ENCODE measurements around the gene THADA.
A peak's percentile ranks its signal among the peaks of the same experiment; 100 is the strongest.
"Not testable (repeated sequence)": the region's sequence is repeated elsewhere in the genome, so short reads cannot be mapped to it uniquely, and the experiment has no call there.

THADA gene

DNA sequence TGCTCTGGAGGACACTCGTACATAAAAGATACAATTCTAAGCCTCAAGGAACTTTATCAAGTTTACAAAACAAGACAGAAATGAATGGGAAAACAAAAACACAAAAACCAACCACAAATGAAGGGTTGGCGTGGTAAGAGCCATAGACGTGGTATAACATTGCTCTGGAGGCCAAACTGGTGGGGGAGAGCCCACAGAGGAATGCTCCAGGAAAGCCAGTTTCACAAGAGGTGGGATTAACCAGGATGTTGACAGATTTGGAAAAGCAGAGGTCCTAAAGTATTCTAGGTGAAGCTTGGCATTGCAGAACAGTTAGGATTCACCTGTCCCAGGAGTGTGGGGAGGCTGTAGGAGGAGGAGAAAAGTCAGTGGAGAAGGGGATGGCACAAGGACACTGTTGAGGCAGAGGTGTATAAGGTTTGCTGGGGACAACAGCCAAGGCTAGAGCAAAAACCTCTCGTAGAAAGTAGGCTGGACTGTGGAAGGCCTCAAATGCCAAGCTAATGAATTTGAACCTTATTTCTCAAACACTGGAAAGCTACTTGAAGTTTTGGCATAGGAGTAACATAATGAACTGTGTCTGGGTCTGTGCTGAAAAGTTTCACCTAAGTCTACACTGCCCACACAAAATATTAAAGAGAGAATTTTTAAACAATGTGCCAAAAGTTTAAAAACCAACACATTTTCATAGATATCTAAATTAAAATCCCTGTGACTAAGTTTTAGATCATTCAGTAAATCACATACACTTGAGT lies 135.1 kb downstream of the THADA start:
- DNase-seq = peak in 1 of 3 experiments; percentile 27

DNA sequence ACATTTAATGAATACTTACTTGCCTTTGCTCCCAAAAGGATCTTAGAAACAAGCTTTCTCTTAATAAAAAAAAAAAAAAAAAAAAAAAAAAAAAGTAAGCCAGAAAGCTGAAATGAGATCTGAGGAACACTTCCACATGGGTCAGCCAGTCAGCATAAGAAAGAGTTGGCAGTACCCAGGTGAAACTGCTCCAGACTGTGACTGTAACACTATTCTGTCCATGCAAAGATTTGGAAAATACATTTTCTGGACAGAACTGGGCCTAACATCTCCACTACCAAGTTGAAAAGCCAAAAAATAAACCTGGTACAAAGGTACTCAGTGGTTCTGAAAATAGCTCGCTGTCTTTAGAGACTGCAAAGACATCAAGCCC lies 135.7 kb downstream of the THADA start:
- DNase-seq = no peak

DNA sequence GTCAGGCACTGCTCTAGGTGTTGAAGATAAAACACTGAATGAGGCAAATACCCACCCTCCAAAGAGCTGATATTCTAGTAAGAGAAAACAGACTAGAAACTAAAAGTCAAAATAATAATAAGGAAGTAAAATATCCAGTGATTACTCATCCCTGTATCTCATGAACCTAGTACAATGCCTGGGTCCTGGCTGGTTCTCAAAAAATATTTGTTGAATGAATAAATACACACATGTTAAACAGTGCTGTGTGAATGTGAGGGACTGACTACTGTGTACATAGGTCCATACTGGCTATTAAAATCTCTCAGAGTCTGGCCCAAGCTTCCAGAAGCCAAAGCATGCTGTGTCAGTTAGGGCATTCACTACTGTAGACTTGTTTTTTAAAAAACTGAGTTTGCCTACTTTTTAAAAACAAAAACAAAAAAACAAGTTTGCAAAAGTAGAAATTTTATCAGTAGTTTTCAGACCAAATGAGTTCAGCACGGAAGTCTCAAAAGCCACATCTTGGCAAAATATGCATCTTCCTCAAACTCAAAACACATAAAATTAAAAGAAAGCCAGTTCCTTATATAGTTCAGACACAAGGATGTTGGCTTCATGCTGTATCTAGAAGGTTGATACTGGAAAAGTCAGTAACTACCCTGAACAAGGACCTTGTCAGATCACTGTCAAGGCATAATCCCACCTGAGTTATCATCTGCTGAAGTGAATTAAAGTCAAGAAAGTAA lies 136.2 kb downstream of the THADA start:
- no peak for DNase-seq

- DNase-seq = no peak
Observed at GRCh38 chr2:43458014-43458628, 137.7 kb downstream of the THADA start.

- DNase-seq = no peak
Observed at GRCh38 chr2:43455731-43456642, 139.9 kb downstream of the THADA start.

DNA sequence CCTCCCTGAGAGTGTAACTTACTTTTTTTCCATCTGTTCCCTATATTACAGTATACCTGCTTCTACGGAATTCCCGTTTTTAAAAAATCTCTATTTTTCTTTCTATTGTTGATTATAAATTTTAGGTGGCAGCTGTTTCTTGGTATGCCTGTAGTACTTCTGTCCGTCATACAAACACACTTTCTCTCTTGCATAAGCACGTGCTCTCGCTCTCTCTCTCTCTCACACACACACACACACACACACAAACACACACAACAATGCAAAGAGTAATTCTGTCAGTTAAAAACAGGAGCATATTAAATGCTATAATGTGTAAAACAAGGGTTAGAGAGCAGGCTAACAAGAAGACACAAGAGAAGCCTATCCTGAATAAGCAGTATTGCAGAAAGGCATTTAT lies 140.5 kb downstream of the THADA start:
- no peak for DNase-seq

DNA sequence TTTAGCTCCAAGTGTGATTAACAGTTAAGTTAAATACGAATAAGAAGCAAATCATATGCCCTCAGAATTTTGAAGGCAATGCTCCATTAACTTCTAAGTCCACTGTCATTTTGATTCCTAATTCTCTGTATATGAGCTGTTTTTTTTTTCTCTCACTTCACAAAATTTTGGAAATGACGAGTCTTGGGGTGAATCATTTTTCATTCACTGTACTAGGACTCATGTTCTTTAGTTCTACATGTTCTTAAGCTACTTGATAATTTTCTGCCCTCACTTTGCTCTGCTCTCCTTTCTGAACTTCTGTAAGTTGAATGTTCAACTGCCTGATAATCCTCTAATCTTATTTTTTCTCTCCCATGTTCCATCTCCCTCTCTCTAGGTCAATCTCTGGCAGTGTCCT lies 141.0 kb downstream of the THADA start:
- DNase-seq = no peak

- DNase-seq = no peak
Observed at GRCh38 chr2:43453179-43454170, 142.4 kb downstream of the THADA start.

DNA sequence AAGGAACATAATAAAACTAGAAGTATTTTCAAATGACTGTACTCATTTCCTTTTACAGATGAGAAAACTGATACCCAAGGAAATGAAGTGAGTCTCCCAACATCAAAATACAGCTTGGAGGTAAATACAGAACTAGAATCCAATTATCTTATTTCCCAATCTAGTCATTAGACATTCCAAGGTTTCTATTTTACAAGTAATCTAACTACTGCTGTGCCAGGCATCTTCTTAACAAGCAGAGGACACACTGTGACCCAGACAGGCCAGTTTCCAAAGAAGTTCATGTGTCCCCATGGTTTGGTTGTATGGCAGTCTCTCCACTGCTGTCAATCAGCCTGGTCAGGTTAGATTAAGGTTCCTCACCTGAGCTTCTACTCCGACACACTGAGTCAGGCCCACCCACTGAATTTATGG lies 143.5 kb downstream of the THADA start:
- DNase-seq = no peak

DNA sequence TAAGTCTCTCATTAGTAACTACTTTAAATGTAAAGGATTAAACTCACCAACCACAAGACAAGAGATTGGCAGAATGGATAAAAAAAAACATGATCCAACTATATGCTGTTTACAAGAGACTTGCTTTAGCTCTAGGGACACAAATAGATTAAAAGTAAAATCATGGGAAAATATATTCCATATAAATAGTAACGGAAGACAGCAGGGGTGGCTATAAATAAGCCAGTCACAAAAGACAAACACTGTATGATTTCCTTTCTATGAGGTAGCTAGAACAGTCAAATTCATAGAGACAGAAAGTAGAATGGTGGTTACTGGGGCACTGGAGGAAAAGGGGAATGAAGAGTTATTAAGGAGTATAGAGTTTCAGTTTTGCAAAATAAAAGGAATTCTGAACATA lies 145.2 kb downstream of the THADA start:
- no peak for DNase-seq

- DNase-seq = no peak
Observed at GRCh38 chr2:43448822-43449110, 147.1 kb downstream of the THADA start.

DNA sequence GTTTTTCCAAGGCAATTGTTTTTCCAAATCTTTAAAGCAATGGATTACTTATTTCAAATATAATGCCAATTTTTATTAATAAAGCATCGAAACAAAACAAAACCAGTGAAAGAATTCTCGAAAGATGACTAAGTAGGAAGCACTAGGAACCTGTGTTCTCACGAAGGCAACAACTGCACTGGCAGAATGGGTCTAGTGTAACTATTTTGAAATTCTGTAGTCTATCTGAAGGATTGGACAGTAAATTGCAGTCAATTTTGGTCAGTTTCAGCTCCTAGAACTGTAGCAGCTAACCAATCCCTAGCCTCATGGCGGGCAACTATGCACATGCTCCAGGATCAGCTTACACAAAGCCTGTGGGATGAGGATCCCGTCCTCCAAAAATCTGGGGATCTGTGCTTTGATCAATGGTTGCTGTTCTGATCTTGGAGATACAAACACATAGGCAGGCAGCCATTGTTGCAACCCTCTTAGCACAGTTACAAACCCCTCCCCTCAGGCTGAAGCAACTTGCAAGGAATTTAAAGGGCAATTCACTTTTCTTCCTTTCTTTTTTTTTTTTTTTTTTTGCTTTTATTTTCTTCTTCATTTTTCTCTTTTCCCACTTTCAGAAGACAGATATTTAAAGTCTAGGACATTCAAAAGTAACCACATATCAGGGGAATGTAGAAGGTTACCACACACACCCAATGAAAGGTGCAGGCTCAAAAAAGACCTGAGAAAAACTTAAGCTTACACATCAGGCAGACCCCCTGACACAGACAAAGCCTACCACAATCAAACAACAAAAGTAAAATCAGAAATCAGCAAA lies 147.6 kb downstream of the THADA start:
- no peak for DNase-seq

DNA sequence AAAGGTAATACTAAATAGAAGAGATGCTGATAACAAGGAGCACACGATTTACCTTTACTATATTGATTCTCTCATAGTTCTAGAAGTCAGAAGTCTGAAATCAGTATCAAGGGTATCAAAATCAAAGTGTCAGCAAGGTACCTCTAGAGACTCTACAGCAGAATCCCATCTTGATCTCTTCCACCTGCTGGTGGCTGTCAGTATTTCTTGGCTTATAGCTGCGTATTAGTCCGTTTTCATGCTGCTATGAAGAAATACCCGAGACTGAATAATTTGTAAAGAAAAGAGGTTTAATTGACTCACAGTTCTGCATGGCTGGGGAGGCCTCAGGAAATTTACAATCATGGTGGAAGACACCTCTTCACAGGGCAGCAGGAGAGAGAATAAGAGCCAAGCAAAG lies 149.1 kb downstream of the THADA start:
- DNase-seq = not testable (repeated sequence)

- DNase-seq = no peak
Observed at GRCh38 chr2:43445781-43446180, 150.1 kb downstream of the THADA start.

DNA sequence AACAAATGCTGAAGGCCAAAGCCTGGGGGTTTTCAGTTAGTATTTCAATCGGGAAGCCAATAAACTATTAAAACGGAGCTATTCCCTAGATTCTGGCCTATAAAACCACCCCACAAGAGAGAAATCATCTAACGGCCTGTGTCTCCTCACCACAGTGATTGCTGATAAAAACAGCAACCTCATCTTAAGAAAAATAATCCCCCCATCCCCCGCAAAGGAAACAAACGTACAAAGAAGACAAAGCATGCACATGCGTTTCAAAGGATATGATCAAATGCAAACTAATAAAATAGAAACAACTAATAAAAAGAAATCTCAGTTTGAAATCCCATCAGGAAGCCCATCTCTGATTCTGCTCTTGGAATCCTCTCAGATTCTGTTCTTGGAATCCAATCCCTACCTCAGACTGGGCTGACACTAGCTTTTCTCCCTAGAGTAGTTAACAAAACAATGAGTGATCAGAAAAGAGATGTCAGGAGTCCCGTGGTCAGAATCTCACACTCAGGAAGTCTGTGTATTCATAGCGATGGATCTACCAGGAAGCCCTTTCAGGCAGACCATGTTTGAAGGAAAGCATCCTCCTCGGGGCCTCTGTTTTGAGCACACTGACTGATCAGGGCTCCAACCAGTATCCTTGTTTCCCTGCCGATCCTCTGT lies 150.7 kb downstream of the THADA start:
- no peak for DNase-seq

DNA sequence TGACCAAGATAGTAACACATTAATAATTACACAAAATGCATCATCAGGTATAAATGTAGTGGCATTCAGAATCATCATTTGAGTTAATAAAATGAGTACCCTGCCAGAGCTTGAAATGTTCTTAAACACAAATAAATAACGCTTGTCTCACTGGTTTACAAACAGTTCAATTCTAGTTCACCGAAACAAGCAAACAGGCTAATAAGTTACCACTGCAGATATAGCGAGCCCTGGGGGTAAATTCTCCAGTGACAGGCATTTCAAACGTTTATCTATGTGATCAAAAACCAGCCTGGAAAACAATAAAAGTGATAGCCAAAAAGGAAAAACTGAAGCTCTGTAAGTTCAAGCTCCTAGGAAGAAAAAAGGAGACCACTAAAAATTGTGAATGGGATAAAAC lies 152.6 kb downstream of the THADA start:
- no peak for DNase-seq

DNA sequence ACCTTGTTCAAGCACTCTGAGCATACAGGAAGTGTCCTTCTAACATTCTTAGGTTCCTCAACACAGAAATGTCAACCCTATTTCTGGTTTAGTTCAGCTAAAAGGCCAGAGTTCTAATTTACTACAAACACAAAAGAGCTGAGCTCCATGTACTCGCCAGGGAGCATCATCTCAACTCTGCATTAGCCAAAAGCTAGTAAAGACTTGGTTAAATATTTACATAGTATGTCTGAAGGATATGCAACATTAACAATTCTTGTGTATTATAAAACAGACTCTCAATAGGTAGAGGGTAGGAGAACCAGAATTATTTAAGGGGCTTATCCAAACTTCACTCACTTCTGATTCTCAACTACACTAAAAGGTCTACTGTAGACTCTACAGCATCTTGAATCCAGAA lies 154.6 kb downstream of the THADA start:
- peak in 1 of 3 experiments; percentile 16 for DNase-seq

DNA sequence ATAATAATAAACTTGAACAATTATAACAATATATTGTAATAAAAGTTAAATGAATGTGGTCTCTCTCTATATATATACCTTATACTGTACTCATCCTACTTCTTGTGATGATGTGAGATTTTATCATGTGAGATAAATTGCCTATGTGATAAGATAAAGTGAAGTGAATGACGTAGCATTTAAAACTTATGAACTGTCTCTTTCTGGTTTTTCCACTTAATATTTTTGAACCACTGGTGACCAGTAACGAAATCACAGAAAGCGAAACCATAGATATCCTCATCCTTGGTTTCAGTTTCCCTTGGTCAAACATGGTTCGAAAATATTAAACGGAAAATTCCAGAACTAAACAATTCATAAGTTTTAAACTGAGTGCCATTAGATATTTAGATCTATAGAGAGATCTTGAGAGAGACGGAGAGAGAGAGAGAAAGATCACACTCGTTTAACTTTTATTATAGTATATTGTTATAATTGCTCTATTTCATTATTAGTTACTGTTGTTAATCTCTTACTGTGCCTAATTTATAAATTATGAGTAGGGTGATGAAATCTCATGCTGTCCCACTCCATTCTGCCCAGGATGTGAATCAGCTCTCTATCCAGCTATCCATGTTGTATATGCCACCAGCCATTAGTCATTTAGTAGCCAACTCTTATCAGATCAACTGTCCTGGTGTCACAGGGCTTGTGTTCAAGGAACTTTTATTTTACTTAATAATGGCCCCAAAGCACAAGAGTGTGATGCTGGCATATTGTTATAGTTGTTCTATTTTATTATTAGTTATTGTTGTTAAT lies 156.8 kb downstream of the THADA start:
- DNase-seq = no peak

GRCh38 chr2:43438342-43438741 lies 157.5 kb downstream of the THADA start:
- peak in 1 of 3 experiments; percentile 15 for DNase-seq

- no peak for DNase-seq
Observed at GRCh38 chr2:43437363-43437762, 158.5 kb downstream of the THADA start.
